ENCODE measurements around the gene ACADSB.

DNA sequence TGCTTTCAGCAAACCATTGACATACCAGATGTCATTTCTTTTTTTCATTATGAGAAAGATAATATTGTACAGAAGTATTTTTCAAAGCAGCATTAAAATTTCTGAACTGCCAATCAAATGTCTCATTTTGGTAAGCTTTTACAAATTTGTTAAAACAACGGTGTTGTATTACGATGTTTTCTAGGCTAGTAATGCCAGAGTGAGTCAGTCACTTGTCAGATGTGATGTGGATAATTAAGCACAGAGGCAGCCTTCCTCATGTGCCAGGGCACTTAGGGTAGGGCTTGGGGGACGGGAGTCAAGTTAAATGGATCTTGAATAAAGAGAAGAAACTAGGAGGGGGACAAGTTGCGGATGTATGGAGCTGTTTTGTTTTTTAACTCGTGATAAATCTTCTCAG, 18.5 kb upstream of the ACADSB start:
- TF ChIP-seq, protein P1, sequence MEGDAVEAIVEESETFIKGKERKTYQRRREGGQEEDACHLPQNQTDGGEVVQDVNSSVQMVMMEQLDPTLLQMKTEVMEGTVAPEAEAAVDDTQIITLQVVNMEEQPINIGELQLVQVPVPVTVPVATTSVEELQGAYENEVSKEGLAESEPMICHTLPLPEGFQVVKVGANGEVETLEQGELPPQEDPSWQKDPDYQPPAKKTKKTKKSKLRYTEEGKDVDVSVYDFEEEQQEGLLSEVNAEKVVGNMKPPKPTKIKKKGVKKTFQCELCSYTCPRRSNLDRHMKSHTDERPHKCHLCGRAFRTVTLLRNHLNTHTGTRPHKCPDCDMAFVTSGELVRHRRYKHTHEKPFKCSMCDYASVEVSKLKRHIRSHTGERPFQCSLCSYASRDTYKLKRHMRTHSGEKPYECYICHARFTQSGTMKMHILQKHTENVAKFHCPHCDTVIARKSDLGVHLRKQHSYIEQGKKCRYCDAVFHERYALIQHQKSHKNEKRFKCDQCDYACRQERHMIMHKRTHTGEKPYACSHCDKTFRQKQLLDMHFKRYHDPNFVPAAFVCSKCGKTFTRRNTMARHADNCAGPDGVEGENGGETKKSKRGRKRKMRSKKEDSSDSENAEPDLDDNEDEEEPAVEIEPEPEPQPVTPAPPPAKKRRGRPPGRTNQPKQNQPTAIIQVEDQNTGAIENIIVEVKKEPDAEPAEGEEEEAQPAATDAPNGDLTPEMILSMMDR (IDR thresholded peaks at IDR 0.05; ENCODE audit: low read depth, low read length): no peak
- TF ChIP-seq POLR2A (IDR thresholded peaks at IDR 0.05; ENCODE audit: extremely low read depth, insufficient read length) (no peak), MYC (IDR thresholded peaks at IDR 0.05; ENCODE audit: low read depth, low read length) (no peak)
- TF ChIP-seq, protein P2, sequence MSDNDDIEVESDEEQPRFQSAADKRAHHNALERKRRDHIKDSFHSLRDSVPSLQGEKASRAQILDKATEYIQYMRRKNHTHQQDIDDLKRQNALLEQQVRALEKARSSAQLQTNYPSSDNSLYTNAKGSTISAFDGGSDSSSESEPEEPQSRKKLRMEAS (IDR thresholded peaks at IDR 0.05; ENCODE audit: low read depth, low read length): no peak

Measured in NB4 (cell line).